ENCODE data around the gene ZFP64.
"Not testable (repeated sequence)": the region's sequence is repeated elsewhere in the genome, so short reads cannot be mapped to it uniquely, and the experiment has no call there.

The ZFP64 gene

DNA sequence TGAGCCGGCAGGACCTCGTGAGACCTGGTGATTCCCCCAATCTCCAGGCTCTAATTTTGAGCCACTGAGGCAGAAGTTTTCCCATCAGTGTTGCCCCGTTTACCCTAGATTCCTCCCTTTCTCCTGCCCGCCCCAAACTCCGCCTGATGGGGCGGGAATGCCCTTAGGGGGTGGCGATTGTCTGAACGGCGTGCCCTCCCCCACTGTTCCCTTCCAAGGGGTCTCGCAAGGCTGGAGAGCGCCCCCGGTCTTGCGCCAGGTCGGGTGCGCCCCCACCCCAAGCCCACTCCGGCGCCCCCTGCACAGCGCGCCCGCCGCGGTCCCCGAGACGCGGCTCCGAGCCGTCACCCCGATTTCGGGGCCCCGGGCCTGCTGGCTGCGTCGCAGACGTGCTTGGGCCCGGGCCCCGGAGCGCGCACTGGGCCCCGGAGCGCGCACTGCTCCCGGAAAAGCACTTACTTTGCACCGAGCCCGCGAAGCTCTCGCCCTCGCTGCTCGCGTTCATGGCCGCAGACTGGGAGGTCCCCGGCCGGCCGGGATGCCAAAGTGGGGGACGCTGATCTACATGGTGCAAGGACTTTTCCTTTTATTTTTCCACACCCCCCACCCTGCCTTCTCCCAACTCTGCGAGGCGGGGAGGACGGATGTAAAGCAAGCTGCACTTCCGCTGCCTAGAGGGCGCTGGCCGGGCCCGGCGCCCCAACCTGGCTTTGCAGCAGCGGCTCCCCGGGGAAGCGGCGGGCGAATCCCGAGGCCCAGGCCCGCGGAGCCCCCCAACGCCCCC is at the start of gene ZFP64:
Gene ZFP64, minus strand, starts transcription at position 648 of the 784 bp plus-strand sequence. Its CDS starts 143 bp downstream, at position 505.
- peak; percentile 46 for DNase-seq (ENCODE audit: low read depth)

DNA sequence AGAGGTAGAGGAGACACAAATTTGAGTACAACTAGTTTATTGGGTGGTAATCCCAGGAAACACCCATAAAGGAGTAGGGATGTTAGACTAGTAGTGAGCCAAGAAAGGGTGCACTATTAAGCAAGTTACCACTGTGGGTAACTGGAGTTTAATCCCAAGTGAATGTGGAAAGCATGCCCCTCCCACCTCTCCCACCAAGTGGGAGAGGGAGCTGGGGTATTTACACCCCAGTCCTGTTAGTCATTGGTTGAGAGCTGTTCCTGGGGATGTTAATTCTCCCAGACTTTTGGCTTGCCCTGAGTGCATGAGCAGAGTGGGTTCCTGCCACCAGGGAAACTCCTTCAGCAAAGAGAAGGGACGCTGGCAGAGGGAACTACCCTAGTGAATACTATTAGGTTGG is 49.2 kb upstream of the ZFP64 start:
- no peak for DNase-seq (ENCODE audit: low read depth)

DNA sequence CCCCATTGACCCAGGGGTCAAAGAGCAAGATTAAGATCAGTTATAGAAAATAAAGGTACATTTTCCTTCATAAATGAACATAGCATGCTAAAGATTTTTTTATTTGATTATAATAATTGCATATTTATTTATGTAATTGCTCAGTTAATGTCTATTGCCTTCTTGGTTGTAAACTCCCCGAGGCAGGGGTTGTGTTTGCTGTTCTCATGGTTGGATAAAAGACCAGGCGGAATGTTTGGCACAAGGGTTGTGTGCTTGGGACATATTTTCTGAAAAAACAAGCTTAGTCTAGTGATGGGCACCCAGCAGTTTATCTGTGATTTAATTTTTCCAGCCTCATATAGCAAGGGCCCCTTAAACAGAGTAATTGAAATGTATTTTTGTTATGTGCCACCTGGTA is 47.5 kb upstream of the ZFP64 start:
- no peak for DNase-seq (ENCODE audit: low read depth)

DNA sequence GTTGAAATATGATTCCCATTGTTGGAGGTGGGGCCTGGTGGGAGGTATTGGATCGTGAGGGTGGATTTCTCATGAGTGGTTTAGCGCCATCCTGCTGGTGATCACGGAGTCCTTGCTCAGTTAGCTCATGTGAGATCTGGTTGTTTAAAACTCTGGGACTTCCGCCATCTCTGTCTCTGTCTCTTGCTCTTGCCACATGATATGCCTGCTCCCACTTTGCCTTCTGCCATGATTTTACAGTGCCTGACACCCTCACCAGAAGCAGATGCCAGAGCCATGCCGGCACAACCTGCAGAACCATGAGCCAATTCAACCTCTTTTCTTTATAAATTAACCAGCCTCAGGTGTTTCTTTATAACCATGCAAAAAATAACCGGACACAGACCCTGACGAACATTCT is 44.7 kb upstream of the ZFP64 start:
- no peak for DNase-seq (ENCODE audit: low read depth)

DNA sequence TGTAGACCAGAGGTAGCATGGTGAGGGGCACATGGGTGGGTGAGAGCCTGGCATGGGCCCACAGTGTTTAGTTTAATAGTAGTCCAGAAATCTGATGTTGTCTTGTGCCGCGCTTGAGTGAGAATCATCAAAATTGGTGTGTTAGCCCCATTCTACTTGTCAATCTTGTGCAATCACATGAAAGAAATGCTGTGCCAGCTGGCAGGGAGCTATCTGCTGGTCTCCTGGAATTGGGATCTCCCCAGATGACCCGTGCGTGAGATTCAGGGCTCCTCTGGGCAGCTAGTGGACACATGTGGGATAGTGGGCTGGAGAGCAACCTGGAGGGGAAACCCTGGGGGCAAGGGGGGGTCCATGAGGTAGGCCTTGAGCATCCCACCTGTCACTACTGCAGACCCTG is 43.5 kb upstream of the ZFP64 start:
- no peak for DNase-seq (ENCODE audit: low read depth)

DNA sequence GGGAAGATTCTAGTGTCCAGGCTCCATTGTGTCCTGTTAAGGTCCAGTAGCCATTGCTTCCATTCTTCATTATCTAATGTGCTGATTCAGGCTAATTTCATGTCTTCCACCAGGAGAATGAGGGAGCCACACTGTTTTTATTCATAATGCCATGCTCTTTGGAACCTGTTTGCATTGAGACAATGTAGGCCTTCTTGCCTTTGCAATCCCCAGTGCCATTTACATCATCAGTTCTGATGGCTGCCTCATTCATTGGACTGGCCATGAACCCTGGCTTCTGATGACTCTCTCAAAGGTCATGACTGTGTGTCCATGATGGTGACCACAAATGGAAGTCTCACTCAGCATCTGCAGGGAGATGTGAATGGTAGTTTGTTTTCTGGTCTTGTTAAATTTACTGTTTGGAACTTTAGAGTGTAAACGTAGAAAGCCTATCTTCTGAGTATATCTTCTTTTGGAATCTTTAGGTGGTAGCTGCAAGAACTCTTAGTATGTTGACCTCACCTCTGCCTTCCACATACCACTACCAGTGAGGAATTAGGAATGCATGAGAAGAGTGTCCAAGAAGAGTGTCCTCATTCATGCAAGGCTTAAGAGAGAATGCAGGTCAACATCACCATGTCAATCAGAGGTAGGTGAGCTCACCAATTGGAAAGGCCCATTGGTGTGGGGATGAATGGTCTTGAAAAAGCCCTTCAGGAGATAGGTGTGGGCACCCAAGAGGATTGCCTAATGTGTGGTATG is 42.9 kb upstream of the ZFP64 start:
- DNase-seq (ENCODE audit: low read depth), result no peak

DNA sequence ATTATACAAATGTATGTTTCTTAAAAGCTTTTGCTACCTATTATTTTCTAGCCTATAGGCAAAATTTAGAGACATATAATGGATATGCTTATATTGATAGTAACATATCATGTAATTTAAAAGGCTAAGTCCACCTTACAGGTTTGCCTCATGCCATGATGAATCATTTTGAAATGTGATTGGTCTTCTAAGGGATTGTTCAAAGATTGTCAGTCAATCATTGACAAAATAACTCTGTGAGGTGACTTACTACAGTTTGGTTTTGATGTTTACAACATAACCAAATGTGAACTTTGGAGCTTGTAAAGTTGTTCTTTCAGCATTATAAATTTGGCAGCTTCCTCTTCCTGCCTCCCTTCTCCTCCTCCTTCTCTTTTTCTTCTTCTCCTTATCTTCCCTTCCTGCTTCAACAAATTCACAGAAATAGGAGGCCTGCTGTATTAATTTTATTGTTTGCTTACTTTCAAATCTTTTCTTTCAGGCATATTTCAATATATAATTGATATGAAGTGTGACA is 39.7 kb upstream of the ZFP64 start:
- DNase-seq (ENCODE audit: low read depth), result no peak

DNA sequence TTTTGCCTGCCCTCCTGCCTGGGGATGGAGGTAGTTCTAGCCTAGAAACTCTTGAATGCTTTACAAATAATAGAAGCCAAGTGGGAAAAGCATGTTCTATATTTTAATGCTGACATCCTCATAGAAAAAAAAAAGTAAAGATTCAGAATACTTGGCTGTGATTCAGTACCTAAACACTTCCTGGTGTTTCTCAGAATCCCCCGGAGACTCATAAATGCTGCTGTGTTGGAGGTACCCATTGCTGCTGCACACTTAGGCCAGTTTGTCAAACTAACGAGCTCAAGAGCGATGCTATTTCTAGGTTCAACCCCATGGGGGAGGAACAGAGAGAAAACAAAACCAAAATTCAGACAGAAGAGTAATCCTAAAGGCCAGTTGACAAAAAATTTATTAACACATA is 38.8 kb upstream of the ZFP64 start:
- DNase-seq (ENCODE audit: low read depth), result no peak

DNA sequence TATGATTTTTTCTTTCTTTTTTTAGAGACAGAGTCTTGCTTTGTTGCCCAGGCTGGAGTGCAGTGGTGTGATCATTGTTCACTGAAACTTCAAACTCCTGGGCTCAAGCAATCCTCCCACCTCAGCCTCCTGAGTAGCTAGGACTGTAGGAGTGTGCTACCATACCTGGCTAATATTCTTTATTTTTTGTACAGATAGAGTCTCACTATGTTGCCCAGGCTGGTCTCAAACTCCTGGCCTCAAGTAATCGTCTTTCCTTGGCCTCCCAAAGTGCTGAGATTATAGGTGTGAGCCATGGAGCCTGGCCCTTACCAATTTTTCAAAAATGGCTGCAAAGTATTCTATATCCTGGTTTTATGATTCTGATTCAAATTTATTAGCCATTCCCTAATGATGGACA is 37.8 kb upstream of the ZFP64 start:
- not testable (repeated sequence) for DNase-seq (ENCODE audit: low read depth)

DNA sequence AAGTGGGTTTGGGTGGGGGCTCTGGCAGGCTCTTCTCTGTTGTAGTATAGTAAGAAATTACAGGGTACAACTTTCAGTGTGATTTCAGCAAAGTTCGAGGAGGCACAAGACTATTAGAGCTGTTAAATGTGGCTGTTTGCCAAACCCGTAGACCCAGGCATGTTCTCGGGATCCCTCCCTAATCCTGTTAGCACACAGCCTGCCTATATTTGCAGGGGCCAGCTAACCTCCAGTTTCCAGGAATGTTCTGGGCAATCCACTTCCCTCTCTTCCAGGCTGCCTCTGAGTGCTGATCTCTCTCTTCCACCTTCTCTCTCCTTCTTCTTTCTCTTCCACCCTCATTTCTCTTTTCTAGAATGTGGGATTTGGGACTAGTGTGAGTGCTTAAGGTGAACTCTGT is 34.8 kb upstream of the ZFP64 start:
- DNase-seq (ENCODE audit: low read depth), result no peak

DNA sequence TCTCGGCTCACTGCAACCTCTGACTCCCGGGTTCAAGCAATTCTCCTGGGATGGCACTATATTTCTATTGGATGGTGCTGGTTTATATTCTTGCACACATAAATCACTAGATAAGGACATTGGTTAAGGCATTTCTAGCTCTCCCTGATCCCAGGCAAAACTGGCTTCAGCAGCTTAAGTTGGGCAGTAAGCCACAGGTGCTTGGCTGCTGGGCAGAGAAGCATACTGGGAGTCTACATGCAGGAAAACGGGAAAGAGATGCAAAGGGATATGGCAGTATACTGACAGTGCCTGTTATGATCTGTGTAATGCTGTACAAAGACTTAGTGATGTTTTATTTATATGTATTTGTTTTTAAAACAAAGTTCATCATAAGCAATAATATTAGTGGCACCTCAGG is 33.3 kb upstream of the ZFP64 start:
- DNase-seq (ENCODE audit: low read depth), result no peak

DNA sequence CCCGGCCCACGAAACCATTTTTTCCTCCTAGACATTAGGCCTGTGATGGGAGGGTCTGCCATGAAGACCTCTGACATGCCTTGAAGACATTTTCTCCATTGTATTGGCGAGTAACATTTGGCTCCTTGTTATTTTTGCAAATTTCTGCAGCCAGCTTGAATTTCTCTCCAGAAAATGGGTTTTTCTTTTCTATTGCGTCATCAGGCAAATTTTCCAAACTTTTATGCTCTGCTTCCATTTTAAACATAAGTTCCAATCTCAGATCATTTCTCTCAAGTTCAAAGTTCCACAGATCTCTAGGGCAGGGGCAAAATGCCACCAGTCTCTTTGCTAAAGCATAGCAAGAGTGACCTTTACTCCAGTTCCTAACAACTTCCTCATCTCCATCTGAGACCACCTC is 29.8 kb upstream of the ZFP64 start:
- not testable (repeated sequence) for DNase-seq (ENCODE audit: low read depth)

DNA sequence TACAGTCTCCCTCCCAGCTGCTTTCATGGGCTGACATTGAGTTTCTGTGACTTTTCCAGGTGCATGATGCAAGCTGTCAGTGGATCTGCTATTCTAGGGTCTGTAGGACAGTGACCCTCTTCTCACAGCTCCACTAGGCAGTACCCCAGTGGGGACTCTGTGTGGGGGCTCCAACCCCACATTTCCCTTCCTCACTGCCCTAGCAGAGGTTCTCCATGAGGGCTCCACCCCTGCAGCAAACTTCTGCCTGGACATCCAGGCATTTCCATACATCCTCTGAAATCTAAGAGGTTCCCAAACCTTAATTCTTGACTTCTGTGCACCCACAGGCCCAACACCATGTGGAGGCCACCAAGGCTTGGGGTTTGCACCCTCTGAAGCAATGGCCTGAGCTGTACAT is 29.3 kb upstream of the ZFP64 start:
- DNase-seq (ENCODE audit: low read depth), result not testable (repeated sequence)

DNA sequence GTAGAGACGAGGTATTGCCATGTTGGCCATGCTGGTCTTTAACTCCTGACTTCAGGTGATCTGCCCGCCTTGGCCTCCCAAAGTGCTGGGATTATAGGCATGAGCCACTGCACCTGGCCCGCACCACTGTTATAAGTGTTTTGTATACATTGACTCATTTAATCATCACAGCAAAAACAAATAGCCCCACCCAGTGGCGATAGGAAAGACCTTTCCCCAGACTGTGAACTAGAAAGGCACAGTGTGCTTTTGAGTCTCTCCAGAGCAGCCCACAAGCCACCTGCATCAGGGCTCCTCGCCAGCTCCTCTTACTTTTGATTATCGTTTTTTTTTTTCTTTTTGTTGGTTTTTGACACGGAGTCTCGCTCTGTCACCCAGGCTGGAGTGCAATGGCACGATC is 27.9 kb upstream of the ZFP64 start:
- DNase-seq (ENCODE audit: low read depth), result no peak

DNA sequence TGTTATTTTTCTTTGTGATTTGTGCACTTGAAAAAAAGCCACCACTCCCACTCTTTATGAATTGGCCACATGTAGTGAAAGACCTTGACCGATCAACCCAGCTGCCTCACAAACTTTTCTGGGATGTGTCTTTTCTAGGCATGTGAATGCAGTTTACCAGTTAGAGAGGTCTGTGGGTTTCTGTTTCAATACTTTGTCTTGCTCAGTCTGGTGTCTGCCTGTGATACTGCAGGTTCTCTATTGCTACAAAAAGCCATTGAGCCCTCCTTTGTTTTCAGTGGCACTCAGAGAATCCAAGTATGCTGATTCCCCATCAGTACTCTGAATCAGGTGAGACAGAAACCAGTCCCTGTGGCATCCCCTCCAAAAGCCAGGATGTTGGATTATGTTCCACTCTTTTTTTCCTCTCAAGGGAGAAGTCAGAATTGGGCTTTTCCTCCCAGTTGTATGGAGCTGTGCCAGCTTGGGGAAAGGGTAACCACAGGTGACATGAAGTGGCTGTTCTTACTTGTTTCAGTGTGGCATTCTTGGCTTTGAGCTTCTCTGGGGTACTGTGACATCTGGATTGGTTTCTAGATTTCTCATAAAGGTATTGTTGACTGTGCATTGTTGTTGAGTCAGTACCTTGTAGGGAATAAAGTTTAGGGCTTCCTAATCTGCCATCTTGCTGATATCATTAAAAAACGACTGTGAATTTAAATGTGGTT is 26.3 kb upstream of the ZFP64 start:
- DNase-seq (ENCODE audit: low read depth), result no peak

DNA sequence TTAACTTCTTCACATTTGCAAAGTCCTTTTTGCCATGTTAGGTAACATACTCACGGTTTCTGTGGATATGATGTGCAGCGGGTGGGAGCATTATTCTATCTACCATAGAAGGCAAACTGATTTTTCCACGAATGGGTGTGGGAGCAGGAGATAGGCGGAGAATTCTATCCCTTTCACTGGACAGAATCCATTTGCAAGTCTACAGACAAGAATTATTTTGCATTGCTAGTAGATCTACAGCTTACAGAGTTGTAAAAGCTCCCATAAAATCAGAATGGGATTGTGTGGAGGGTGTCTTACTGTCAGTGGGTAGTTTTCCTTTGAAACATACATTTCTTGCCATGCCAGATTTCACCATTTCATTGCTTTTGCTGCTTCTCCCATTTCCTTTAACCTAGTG is 22.4 kb upstream of the ZFP64 start:
- DNase-seq (ENCODE audit: low read depth), result no peak

DNA sequence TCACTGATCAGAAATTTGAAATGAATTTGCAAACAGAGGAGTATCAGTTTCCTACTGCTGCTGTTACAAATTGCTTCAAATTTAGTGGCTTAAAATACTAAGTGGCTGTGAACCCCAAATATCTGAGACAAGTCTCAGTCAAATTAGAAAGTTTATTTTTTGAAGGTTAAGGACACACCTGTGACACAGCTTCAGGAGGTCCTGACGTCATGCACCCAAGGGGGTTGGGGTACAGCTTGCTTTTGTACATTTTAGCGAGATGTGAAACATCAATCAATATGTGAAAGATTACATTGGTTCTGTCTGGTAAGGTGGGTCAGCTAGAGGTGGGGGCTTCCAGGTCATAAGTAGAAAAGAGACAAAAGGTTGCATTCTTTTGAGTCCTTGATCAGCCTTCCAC is 21.4 kb upstream of the ZFP64 start:
- DNase-seq (ENCODE audit: low read depth), result no peak

DNA sequence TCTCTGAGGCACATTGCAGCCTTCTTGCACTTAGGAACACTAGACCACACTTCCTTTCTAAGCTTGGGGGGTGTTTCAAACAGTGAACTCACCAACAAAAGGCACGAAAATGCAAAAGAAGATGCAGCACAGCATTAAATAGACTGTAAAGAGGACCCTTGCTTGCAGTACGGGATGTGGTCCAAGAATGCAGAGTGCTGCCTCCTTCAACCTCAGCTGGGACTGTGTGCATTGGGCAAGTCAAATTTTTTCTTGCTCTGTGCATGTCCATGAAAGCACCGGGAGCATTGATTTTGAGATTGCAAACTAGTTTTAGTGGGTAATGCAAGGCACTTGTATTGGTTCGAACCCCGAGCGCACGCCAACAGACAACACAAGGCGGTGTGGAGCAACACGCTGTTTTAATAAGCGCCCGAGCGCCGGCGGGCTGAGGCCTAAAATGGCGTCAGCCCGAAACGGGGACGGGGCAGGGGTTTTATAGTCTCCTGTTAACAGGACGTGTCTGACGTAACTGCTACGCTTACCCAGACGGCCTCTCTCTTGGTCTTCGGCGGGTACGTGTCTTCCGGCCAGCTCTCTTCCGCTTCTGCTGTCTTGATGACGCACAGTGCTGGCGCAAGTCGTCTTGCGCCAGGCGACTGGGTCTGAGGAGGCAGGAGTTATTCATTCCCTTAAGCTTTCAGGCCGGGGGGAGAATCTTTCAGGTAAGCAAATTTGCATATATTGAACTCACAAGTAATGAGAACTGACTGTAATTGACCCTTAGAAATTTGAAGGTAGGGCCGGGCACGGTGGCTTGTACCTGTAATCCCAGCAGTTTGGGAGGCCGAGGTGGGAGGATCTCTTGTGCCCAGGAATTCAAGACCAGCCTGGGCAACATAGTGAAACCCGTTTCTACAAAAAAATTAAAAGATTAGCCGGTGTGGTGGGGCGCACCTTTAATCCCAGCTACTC is 18.7 kb upstream of the ZFP64 start:
- DNase-seq (ENCODE audit: low read depth), result no peak

DNA sequence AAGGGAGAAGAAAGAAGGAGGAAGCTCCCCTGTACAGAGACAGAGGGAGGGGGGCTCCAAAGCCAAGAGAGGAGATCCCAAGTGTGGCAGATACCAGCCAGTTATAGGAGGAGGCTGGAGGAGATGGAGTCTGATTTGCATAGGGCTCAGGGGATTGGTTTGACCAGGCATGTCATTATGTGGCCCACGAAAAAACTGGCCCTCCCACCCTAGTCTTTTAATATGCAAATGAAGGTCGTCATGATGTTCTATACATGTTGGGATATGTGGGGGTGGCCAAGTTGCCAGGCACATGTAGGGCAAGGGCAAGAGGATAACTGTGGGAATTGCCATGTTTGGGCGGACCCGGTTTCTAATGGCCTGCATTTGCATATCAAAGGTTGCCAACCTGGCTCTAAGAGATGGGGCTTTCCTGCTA is 17.6 kb upstream of the ZFP64 start:
- no peak for DNase-seq (ENCODE audit: low read depth)

DNA sequence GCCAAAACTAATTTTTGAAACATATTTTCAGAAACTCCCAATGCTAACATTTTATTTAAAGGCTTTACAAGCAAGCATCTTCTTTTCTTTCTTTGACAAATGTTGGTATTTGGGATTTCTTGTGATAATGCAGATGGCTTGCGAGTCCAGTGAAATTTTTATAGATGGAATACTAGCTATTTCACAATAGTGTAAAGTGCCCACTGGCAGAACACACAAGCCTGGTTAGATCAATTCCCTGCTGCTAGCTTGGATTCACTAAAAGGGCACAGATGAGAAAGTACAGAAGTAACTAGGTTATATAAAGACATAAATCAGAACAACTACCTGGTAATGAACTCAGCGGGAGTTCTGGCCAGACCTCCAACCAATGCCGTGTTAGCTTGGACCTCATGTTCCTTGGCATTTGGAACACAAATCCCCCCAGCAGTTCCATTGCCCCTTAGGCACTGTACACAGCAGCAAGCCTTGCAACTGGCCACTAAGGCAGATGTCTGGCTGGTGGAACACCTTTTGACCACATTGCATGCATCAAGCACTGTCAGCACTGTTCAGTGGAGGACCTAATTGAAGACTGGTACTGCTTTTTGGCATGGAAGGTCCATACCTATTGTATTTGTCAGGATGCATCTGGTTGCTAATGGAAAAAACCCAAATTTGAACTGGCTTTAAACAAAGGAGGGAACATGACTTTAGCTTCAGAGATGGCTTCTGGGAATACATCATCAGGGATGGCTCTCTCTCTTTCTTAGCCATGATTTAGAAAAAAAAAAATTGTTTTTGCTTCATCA is 15.6 kb upstream of the ZFP64 start:
- DNase-seq (ENCODE audit: low read depth), result no peak

DNA sequence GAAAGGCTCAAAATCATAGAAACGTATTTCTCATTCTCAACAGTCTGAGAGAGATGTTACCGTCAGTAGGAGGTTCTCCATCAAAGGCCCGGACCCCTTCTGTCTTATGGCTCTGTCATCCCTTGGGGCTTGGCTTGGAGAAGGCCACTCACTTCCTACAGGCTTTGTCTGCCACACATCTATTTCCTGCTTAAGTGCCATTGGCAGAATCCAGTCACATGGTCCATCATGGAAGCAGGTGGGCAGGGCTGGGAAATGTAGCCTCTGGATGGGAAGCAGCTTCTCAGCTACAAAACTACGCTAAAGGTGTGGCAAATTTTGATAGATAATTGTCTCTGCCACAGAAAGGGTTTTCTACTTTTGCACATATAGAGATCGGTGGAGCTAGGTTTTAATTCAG is 12.6 kb upstream of the ZFP64 start:
- no peak for DNase-seq (ENCODE audit: low read depth)
